Posterior vena cava (tissue), 2 donors: ENCODE measurements around the gene NCAPG2. TPM values are rescaled to one million over a fixed set of nuclear protein-coding genes. Genes with fewer than 3 reads are reported as not detected.

Source experiments
- DNase-seq: peaks from one replicate; pipeline ENCODE4 v3.0.0-alpha.2; 2020; ENCODE audit warnings: low spot score
- intact Hi-C, 2 donors: fragments of 100-400 bp; cut with DNase I; formaldehyde crosslinking; loops; one replicate each; pipeline versions ENCODE4 v1.14.1 to v1.14.2; 2022 to 2023
- total RNA-seq, 2 donors: library from RNA; stranded (reverse); fragmentation: NEBNext Ultra II Directional; extraction: Animal tissue kit (Norgen Biotek cat#: 25700); gene quantifications; one replicate each; pipeline ENCODE4 v1.2.1, GENCODE V29; 2021
- donor health status: DM: yes; HTN: yes; CAD: no.
- donor health status: DM: yes; HTN: yes; CAD: no.

Gene NCAPG2
- total RNA-seq, 2 donors from 2014 or later, result 6.4 to 8.4 TPM

DNA sequence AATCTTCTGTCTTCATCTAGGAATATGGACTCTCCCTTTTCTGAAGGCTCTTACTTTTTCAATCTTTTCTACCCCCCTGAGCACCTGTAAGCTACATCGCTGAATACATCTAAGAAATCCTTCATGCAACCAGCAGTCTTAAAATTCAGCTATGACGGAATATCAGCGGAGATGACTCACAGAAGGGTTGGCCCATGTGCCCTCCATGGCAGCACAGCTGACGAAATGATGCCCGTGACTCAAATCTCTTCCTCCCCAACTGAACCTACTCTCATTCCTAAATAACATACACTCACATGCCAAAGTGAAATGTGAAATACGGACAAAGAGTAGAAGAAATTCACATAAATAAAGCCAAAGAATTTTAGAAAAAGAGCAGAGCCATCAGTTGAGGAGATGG, 30.3 kb upstream of the NCAPG2 start:
- intact Hi-C loops, result no loop called here
- no peak for DNase-seq

DNA sequence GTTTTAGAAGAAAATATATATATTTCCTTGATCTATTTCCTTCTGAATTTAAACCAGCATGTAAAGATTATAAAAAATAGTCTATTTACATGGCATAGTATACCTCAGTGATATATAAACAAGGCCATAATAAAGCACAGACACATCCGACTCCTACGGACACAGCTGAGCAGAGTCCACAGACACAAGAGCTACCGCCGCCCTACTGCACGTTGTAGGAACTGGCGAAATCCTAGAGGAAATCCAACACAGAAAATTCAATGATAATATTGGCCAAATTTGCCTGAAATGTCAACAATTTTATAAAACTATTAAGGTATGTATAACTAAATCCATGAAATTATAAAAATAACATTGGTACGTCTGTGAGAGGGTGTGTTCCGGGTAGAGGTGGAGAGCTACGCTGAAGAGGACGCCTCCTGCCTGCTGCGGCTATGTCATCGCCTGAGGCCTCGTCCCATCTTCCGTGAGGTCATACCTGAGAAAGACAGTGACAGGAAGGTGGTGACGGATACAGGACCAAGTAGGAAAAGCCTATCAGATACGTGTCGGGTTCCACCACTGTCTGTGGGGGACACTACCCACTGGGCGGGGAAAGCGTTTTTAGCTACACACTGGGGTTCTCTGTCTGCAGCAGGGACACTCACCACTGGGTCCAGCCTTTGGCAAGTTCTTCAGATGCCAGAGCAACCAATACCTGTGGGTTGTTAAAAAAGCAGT, 29.3 kb upstream of the NCAPG2 start:
- intact Hi-C loops, result no loop called here
- DNase-seq, result no peak

DNA sequence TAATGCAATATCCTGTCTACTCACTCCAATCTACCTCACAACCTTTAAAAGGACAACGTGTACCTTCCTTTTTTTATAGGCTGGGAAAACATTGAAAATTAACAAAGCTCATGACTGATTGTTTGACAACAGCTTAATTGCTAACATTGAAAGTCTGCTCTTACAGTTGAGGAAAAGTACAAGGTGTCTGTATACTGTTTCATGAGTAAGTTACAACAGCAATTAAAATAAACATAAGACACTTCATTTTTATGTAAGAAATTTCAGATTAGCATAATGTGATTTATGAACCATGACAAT, 28.6 kb upstream of the NCAPG2 start:
- no peak for DNase-seq

DNA sequence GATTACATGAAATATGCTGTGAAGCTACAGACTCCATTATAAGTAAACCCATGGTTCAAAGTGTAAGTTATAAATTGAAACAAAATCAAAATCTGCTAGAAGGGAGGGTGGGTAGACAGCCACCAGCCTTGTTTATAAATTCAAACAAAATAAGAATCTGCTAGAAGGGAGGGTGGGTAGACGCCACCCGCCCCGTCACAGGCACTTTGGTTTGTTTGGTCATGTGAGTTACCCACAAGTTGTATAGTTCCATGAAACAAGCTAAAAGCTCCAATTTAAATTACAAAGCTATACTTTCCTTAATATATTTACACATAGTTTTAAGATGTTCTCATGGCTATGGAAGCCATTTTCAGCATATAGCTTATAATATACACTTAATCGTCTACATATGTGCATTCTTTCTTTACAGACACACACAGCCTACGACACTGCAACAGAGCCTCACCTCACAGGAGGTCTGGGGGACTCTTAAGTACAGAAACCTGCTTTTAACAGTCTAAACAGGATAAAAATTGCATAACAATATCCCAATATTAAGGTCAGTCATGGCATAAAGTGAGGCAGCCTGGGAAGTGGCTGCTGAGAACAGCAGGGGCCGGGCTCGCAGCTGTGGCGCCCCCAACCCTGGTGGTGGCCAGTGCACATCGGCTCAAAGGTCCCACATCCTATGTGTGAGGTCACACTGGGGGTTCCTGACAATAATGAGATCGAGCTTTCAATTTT, 28.1 kb upstream of the NCAPG2 start:
- intact Hi-C loops, result no loop called here
- no peak for DNase-seq

More for the DNA sequence above, 28.6 kb upstream of the NCAPG2 start:
- intact Hi-C loops, result no loop called here

DNA sequence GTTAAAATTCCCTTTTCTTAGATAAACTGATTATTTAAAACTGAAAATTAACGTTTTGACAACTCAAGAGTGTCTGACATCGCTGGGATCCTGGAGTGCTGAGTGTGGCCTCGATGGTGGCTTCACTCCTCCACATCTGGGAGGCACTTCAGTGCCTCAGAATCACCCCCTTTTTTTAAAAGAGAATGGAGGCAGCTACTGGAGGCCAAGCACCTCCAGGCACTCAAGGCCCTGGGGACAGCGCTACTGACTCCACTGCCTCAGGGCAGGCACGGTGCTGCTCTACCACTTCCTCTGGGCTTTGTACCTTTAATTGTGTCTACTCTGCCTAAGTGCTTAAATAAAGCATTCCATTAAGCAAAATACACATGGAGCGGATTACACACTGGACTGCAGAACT, 27.2 kb upstream of the NCAPG2 start:
- DNase-seq, result no peak
- intact Hi-C loops, result no loop called here

DNA sequence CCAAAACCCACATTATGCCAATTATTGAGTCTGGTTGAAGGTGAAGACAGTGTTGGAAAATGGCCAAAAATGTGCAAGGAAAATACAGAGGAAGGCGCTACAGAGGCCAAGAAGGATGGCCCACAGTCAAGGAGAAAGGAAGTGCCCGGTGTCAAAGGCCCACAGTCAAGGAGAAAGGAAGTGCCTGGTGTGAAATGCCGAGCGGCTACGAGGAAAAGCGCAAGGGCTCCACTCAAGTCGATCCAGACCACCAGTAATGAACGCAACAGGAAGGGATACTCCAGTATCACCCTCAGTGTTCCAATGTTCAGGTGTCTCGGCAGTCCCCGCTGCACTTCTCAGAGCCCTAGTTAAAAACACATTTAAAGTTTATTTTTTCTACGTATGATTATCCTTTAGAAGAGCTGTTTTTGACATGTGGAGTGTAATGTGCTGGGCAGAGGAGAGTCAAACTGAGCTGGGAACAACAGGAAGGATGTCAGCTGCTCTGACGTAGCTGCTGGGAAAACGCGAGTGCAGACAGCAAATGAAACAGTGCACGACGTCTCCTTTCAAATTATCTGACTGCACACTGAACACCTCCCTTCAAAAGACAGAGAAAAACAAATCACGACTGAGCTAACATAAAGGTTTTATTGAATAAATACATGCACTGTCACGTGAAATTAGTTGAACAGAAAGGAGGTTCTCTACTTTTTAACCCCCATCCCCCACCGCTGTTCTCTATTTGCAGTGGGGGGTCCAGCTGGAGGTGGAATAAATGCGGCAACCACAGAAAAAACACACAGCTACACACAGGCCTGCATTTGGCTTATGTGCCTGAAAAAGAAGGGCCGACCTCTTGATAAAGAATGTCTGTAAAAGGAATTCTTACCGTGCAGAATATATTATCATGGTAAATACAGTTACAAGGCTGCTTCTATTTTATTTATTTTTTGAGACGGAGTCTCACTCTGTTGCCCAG, 26.1 kb upstream of the NCAPG2 start:
- intact Hi-C loops, result no loop called here
- no peak for DNase-seq

DNA sequence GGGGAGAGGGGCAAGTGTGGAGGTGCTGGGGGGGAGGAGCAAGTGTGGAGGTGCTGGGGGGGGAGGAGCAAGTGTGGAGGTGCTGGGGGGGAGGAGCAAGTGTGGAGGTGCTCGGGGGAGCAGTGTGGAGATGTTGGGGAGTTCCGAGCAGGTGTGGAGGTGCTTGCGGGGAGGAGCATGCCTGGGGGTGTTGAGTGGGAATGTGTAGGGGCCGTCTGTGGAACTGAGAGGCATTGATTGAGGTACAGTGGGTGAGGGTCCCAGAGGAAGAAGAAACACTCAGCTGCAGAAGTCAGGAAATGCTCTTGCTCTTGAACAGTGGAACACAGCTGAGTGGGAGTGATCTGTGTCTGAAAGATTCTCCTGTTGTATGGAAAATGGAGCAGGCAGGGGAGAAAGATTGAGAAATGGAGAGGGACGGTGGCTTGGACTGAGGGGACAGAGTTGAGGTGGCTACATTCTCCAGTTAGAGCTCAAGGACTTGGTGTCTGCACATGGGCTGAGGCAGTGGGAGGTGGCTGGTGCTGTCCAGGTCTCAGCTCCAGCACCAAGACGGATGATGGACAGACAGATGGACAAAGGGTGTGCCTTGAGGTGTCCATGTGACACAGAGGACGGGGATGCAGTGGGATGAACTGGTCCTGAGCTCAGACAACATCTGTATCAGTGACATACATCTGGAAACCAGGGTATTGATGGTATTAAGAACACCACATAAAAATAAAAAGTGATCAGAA, 25.2 kb upstream of the NCAPG2 start:
- intact Hi-C loops, result no loop called here
- DNase-seq, result no peak

DNA sequence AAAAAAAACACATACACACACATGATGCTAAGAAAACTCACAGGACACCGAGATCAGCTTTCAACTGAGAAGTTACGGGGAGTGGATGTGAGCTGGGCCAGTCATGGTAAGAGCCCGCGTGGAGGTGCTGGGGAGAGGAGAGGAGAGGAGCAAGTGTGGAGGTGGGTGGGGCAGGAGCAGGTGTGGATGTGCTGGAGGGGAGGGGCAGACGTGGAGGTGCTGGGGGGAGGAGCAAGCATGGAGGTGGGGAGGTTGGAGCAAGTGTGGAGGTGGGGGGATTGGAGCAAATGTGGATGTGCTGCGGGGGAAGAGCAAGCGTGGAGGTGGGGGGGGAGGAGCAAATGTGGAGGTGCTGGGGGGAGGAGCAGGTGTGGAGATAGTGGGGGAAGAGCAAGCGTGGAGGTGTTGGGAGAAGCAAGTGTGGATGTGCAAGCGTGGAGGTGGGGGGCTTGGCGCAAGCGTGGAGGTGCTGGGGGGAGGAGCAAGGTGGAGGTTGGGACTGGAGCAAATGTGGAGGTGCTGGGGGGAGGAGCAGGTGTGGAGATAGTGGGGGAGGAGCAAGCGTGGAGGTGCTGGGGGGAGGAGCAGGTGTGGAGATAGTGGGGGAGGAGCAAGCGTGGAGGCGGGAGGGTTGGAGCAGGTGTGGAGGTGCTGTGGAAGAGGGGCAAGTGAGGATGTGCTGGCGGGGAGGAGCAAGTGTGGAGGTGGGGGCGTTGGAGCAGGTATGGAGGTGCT, 24.5 kb upstream of the NCAPG2 start:
- no peak for DNase-seq
- intact Hi-C loops, result no loop called here

DNA sequence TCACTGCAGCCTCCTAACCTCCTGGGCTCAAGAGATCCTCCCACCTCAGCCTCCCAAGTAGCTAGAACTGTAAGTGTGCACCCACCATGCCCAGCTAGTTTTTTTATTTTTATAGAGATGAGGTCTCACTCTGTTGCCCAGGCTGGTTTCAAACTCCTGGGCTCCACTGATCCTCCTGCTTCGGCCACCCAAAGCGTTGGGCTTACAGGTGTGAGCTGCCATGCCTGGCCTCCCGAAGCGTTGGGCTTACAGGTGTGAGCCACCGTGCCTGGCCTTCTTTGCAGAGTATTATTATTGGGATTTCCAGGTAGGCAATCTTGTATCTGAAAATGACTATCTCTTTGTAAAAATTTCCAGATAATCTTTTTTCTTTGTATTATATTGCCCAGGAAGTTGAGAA, 23.1 kb upstream of the NCAPG2 start:
- no peak for DNase-seq
- intact Hi-C loops, result no loop called here

DNA sequence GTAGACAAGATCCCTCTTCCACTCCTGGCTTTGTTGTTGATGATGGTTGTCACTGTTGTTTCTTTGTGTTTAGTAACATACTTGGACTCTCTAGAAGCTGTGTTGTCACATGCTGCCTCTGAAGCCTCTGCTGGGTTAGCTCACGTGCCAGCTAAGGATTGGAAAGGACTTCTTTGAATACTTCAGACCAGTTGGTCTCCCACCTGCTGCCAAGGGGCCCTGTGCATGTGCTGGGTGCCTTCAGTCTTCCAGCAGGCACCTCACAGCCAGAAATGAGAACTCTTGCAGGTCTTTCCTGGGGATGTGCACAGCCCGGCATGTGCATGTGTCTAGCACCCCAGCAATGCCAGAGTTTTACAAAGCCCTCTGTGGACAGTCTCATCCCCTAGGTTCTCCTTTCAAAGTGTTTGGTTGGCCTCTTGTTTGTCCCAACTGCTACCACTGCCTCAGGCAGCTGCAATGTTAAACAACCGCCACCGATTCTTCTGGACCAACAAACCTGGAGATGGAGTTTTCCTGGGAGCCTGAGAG, 21.7 kb upstream of the NCAPG2 start:
- intact Hi-C loops, result no loop called here
- DNase-seq, result no peak

DNA sequence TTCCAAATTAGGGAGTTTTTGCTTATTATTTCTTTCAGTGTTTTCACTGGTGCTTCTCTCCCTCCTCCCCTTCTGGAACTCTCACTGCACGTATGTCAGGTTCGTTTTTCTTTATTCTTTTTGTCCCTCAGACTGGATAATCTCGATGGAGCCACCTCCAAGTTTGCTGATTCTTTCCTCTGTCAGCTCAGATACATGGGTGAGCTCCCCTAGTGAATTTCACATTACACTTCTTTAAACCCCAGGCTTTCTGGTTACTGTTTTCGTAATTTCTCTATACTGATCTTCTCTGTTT, 20.8 kb upstream of the NCAPG2 start:
- no peak for DNase-seq
- intact Hi-C loops, result no loop called here

DNA sequence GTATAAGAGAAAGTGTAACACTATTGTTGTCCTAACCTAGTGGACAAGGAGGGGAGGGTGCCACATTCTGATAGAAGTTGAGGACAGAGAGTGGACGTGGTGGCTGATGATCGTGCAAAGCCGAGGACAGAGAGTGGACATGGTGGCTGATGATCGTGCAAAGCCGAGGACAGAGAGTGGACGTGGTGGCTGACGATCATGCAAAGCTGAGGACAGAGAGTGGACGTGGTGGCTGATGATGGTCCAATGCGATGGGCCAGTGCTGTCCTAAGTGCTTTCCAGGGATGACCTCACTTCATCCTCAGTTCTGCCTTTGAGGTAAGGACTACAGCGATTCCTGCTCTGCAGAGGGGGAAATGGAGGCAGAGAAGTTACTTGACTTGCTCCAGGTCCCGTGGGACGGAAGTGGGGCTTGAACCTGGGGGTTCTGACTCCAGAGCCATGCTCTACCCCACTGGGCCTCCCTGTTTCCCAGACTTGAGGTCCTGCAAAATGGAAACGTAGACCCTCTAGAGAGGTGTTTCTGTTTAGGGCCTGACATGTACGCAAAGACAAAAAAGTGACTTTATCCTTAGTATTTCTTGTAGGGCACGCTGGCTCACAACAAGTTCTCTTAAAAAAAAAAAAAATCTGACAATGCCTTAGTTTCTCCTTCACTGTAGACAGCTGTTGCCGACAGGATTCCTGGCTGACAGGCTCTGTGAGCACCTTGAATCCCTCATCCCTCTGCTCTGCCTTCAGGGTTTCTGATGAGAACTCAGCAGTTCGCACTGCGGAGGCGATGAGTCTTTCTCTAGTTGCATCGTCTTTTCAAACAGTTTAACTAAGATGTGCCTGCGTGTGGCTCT, 20.3 kb upstream of the NCAPG2 start:
- DNase-seq, result no peak
- intact Hi-C loops, result no loop called here

DNA sequence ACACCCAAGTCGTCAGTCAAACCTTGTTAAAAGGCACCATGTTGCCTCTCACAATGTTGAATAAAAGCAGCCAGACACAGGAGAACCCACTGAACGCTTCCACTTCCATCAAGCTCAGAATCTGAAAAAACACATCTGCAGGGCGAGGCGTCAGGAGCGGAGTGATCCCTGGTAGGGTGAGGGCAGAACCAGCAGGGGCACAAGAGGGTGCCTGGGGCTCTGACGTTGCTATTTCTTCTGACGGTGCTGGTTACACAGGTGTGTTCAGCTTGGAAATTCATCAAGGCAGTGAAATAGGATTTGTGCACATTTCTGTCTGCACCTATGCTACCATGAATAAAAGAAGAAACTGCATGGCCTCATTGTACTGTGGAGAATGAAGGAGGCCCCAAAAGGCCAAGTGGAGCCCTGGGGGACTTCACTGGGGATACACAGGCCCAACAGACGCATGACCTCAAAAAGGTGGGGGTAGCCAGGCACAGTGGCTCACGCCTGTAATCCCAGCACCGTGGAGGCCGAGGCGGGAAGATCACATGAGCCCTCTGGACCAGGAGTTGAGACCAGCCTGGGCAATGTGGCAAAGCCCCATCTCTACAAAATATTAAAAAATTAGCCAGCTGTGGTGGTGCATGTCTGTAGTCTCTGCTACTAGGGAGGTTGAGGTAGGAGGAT, 19.2 kb upstream of the NCAPG2 start:
- intact Hi-C loops, result no loop called here
- no peak for DNase-seq

DNA sequence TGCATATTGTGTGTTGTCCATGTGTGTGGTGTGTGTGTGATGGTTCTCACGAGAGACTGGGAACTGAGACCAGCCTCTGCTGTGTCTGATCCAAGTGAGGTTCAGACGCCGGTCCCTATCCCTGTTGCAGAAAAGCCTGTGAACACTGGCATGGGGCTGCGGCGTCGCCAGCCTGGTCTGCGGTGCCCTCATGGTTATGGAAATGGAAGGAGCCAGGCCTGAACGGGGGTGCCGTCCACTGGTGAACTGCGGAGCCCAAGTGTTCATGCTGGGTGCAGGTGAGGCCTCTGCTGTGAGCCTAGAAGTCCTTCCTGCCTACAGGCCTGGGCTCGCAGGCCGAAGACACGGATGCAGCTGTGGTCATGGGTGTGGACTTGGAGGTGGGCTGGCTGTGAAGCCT, 18.7 kb upstream of the NCAPG2 start:
- DNase-seq, result no peak
- intact Hi-C loops, result no loop called here

DNA sequence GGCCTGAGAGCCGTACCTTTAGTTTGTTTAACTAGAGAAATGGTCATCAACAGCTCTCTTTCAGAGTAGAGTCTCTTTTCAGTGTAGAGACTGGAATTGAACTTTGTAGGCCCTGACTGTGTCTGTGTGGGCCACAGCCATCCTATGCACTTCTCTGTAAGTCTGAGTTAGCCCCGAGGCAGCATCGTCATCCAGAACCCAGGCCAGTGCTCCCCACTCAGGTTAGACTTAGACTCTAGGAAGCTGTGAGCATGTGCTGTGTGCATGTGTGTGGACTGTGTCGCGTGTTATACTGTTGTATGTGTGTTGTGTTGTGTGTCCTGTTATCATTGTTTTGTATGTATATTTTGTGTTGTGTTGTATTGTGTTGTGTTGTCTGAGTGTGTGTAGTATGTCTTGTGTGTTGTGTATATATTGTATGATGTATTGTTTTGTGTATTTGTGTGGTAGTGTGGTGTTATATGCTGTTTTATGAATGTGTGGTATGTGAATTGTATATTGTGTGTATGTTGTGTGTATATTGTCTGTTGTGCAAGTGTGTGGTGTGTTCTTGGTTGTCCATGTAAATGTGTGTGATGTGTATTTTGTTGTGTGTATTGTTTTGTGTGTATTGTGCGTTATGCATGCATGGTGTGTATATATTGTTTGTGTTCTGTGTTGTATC, 18.1 kb upstream of the NCAPG2 start:
- intact Hi-C loops, result no loop called here
- DNase-seq, result no peak

DNA sequence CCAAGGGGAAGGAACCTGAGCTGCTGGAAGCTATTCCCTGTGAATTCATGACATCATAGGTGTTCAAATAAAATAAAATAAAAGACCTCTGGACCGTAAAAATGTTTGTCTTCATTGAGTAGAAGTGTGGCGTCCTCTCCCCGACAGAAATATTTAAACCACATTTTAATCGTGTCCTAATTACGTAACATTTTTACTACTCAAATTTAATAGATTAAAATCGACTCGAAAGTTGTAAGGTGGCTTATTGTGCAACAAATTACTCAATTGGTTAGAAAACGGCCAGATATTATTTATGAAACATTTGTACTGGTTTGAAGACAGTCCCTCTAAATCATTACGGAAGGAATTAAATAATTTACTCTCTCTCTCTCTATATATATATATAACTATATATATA, 15.5 kb upstream of the NCAPG2 start:
- no peak for DNase-seq
- intact Hi-C loops, result no loop called here

DNA sequence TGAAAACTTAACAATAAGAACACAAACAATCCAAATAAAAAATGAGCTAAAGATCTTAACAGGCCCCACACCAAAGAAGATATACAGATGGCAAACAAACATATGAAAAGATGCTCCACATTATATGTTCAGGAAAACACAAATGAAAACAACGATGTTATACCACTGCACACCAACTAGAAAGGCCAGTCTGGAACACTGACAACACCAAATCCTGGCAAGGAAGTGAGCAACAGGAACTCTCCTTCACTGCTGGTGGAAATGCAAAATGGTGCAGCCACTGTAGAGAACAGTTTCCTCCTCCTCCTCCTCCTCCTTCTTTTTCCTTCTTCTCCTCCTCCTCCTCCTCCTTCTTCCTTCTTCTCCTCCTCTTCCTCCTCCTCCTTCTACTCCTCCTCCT, 12.2 kb upstream of the NCAPG2 start:
- DNase-seq, result no peak
- intact Hi-C loops, result no loop called here
